ENCODE measurements around the gene ZNF451. TPM values are rescaled to one million over a fixed set of nuclear protein-coding genes. Genes with fewer than 3 reads are reported as not detected.
A peak's percentile ranks its signal among the peaks of the same experiment; 100 is the strongest.

The ZNF451 gene
- total RNA-seq, 5 donors from 2014 or later (not counting 1 experiment from before 2014, with no cell fraction given): 68.0 to 124 (median 78.1) TPM

- Histone ChIP-seq H3K9me3 (no peaks in the 10 kb centered on the region), H3K4me3 (ENCODE audit: control insufficient read depth in 1 of 2, extremely low read depth in 1 of 2, low read length in 1 of 2) (no peak overlapping the region), H3K36me3 (ENCODE audit: control insufficient read depth in 2 of 2, extremely low read depth in 1 of 2, insufficient read depth in 1 of 2, low read length in 1 of 2) (peaks cover 6 to 35% of the 10 kb centered on the region in 2 donors), H3K27me3 (replicated peaks in 1 of 2; ENCODE audit: control insufficient read depth in 2 of 2, extremely low read depth in 1 of 2, insufficient read depth in 2 of 2, low read length in 1 of 2) (no peaks in the 10 kb centered on the region), H3K4me1 (ENCODE audit: control insufficient read depth in 1 of 2, extremely low read depth in 1 of 2, insufficient read depth in 2 of 2, low read length in 2 of 2) (no peaks in the 10 kb centered on the region), H3K27ac (ENCODE audit: low read length) (no peak overlapping the region)
- DNase-seq (no peak), ATAC-seq (replicated peaks in 1 of 4) (no peak)
- ChIA-PET CTCF (no interaction called here), POLR2A (no interaction called here)
- no peaks in the 10 kb centered on the region for H3K27me3 Mint-ChIP-seq
- peaks cover 0 to 3% (median 0%) of the 10 kb centered on the region in 3 donors for H3K4me1 Mint-ChIP-seq
- H3K4me3 Mint-ChIP-seq: no peak overlapping the region
- H3K9me3 Mint-ChIP-seq: no peaks in the 10 kb centered on the region
- WGBS (ENCODE audit: insufficient coverage): no CpG with 5 or more reads among the region's 1 CpG
- H3K36me3 Mint-ChIP-seq: peaks cover 47% of the 10 kb centered on the region
- no peak overlapping the region for H3K27ac Mint-ChIP-seq
These were observed 45.9 kb downstream of the ZNF451 start for GRCh38 chr6:57135885-57136284.

GRCh38 chr6:57137350-57137749 is 47.4 kb downstream of the ZNF451 start:
- no peaks in the 10 kb centered on the region for H3K27me3 Mint-ChIP-seq
- Histone ChIP-seq H3K36me3 (ENCODE audit: control insufficient read depth in 2 of 2, extremely low read depth in 1 of 2, insufficient read depth in 1 of 2, low read length in 1 of 2) (peaks cover 6 to 39% of the 10 kb centered on the region in 2 donors), H3K4me3 (ENCODE audit: control insufficient read depth in 1 of 2, extremely low read depth in 1 of 2, low read length in 1 of 2) (no peak overlapping the region), H3K27ac (ENCODE audit: low read length) (no peak overlapping the region), H3K27me3 (replicated peaks in 1 of 2; ENCODE audit: control insufficient read depth in 2 of 2, extremely low read depth in 1 of 2, insufficient read depth in 2 of 2, low read length in 1 of 2) (no peaks in the 10 kb centered on the region), H3K9me3 (no peaks in the 10 kb centered on the region), H3K4me1 (ENCODE audit: control insufficient read depth in 1 of 2, extremely low read depth in 1 of 2, insufficient read depth in 2 of 2, low read length in 2 of 2) (no peaks in the 10 kb centered on the region)
- DNase-seq (peak in 1 of 35 experiments; percentile 8), ATAC-seq (replicated peaks in 1 of 4) (no peak)
- CTCF ChIA-PET: no interaction called here
- no peak overlapping the region for H3K27ac Mint-ChIP-seq
- H3K36me3 Mint-ChIP-seq: peaks cover 60% of the 10 kb centered on the region
- peaks cover 0 to 5% (median 0%) of the 10 kb centered on the region in 3 donors for H3K9me3 Mint-ChIP-seq
- H3K4me3 Mint-ChIP-seq: no peak overlapping the region
- WGBS (ENCODE audit: insufficient coverage): no CpG with 5 or more reads among the region's 2 CpGs
- H3K4me1 Mint-ChIP-seq: peaks cover 0 to 3% (median 0%) of the 10 kb centered on the region in 3 donors
- POLR2A ChIA-PET: interaction anchor here (0.6 to 0.7 kb wide), 2 partner anchors 23 to 77 kb away, joined by 3 read pairs; no protein-coding TSS in a partner anchor

- Histone ChIP-seq H3K4me1 (ENCODE audit: control insufficient read depth in 1 of 2, extremely low read depth in 1 of 2, insufficient read depth in 2 of 2, low read length in 2 of 2) (no peaks in the 10 kb centered on the region), H3K9me3 (no peaks in the 10 kb centered on the region), H3K36me3 (ENCODE audit: control insufficient read depth in 2 of 2, extremely low read depth in 1 of 2, insufficient read depth in 1 of 2, low read length in 1 of 2) (peaks cover 5 to 37% of the 10 kb centered on the region in 2 donors), H3K27me3 (replicated peaks in 1 of 2; ENCODE audit: control insufficient read depth in 2 of 2, extremely low read depth in 1 of 2, insufficient read depth in 2 of 2, low read length in 1 of 2) (no peaks in the 10 kb centered on the region), H3K27ac (ENCODE audit: low read length) (no peak overlapping the region), H3K4me3 (ENCODE audit: control insufficient read depth in 1 of 2, extremely low read depth in 1 of 2, low read length in 1 of 2) (no peak overlapping the region)
- Mint-ChIP-seq H3K36me3 (peaks cover 65% of the 10 kb centered on the region), H3K4me1 (peaks cover 0 to 3% (median 0%) of the 10 kb centered on the region in 3 donors), H3K27me3 (no peaks in the 10 kb centered on the region), H3K27ac (no peak overlapping the region), H3K4me3 (no peak overlapping the region), H3K9me3 (peaks cover 0 to 7% (median 0%) of the 10 kb centered on the region in 3 donors)
- POLR2A ChIA-PET: interaction anchor here in 1 of 2 donors (0.6 kb wide), 1 partner anchor 78 kb away, joined by 3 read pairs; no protein-coding TSS in a partner anchor
- 91% methylated on average over 8 of the region's 11 CpGs for WGBS (ENCODE audit: insufficient coverage)
- peak in 1 of 35 experiments; percentile 10 for DNase-seq
- no peak for ATAC-seq (replicated peaks in 1 of 4)
- CTCF ChIA-PET: no interaction called here
These were observed 48.0 kb downstream of the ZNF451 start for GRCh38 chr6:57138026-57138425.

- ATAC-seq (replicated peaks in 1 of 4): no peak
These were observed 51.6 kb downstream of the ZNF451 start for GRCh38 chr6:57141451-57142177.

GRCh38 chr6:57142178-57142525 is 52.2 kb downstream of the ZNF451 start:
- H3K27me3 ChIP-seq (replicated peaks in 1 of 2; ENCODE audit: control insufficient read depth in 2 of 2, extremely low read depth in 1 of 2, insufficient read depth in 2 of 2, low read length in 1 of 2): no peaks in the 10 kb centered on the region
- no peak overlapping the region for H3K4me3 ChIP-seq (ENCODE audit: control insufficient read depth in 1 of 2, extremely low read depth in 1 of 2, low read length in 1 of 2)
- H3K9me3 ChIP-seq: no peaks in the 10 kb centered on the region
- H3K36me3 ChIP-seq (ENCODE audit: control insufficient read depth in 2 of 2, extremely low read depth in 1 of 2, insufficient read depth in 1 of 2, low read length in 1 of 2): peaks cover 0 to 26% of the 10 kb centered on the region in 2 donors
- no peak for ATAC-seq (replicated peaks in 1 of 4)
- POLR2A ChIA-PET: interaction anchor here in 1 of 2 donors (1.5 kb wide), 1 partner anchor 9 kb away, joined by 3 read pairs; no protein-coding TSS in a partner anchor
- no peak overlapping the region for H3K27ac Mint-ChIP-seq
- peaks cover 0 to 7% (median 0%) of the 10 kb centered on the region in 3 donors for H3K9me3 Mint-ChIP-seq
- H3K27me3 Mint-ChIP-seq: no peaks in the 10 kb centered on the region
- H3K4me1 ChIP-seq (ENCODE audit: control insufficient read depth in 1 of 2, extremely low read depth in 1 of 2, insufficient read depth in 2 of 2, low read length in 2 of 2): no peaks in the 10 kb centered on the region
- H3K36me3 Mint-ChIP-seq: peaks cover 65% of the 10 kb centered on the region
- no peak for DNase-seq
- CTCF ChIA-PET: no interaction called here
- peaks cover 5 to 11% (median 5%) of the 10 kb centered on the region in 3 donors for H3K4me1 Mint-ChIP-seq
- H3K4me3 Mint-ChIP-seq: no peak overlapping the region
- no CpG with 5 or more reads among the region's 1 CpG for WGBS (ENCODE audit: insufficient coverage)
- no peak overlapping the region for H3K27ac ChIP-seq (ENCODE audit: low read length)

More at GRCh38 chr6:57141451-57142177, 51.6 kb downstream of the ZNF451 start:
- Histone ChIP-seq H3K9me3 (no peaks in the 10 kb centered on the region), H3K27me3 (replicated peaks in 1 of 2; ENCODE audit: control insufficient read depth in 2 of 2, extremely low read depth in 1 of 2, insufficient read depth in 2 of 2, low read length in 1 of 2) (no peaks in the 10 kb centered on the region), H3K4me1 (ENCODE audit: control insufficient read depth in 1 of 2, extremely low read depth in 1 of 2, insufficient read depth in 2 of 2, low read length in 2 of 2) (no peaks in the 10 kb centered on the region), H3K36me3 (ENCODE audit: control insufficient read depth in 2 of 2, extremely low read depth in 1 of 2, insufficient read depth in 1 of 2, low read length in 1 of 2) (peaks cover 0 to 27% of the 10 kb centered on the region in 2 donors), H3K4me3 (ENCODE audit: control insufficient read depth in 1 of 2, extremely low read depth in 1 of 2, low read length in 1 of 2) (no peak overlapping the region), H3K27ac (ENCODE audit: low read length) (no peak overlapping the region)
- Mint-ChIP-seq H3K4me3 (no peak overlapping the region), H3K9me3 (peaks cover 0 to 7% (median 0%) of the 10 kb centered on the region in 3 donors), H3K27me3 (no peaks in the 10 kb centered on the region), H3K36me3 (peaks cover 67% of the 10 kb centered on the region), H3K27ac (no peak overlapping the region), H3K4me1 (peaks cover 3 to 8% (median 4%) of the 10 kb centered on the region in 3 donors)
- CTCF ChIA-PET: no interaction called here
- POLR2A ChIA-PET: interaction anchor here in 1 of 2 donors (1.5 kb wide), 1 partner anchor 8 kb away, joined by 3 read pairs; no protein-coding TSS in a partner anchor
- no peak for DNase-seq
- no CpG with 5 or more reads among the region's 4 CpGs for WGBS (ENCODE audit: insufficient coverage)

DNA sequence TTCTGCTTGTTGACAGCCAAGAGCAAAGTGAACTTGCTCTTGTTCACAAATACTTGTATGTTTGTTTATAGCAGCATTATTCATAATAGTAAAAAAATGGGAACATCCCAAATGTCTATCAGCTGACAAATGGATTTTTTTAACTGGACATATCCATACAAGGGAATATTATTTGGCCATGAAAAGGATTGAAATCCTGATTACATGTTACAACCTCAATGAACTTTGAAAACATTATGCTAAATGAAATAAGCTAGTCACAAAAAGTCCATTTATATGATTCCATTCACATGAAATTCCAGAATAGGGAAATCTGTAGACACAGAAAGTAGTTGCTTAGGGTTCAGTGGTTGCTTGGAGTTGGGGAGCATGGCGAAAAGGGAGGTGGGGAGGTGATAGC is 53.7 kb downstream of the ZNF451 start:
- Mint-ChIP-seq H3K27ac (no peak overlapping the region), H3K27me3 (no peaks in the 10 kb centered on the region), H3K4me3 (no peak overlapping the region), H3K36me3 (peaks cover 73% of the 10 kb centered on the region), H3K9me3 (peaks cover 0 to 7% (median 0%) of the 10 kb centered on the region in 3 donors), H3K4me1 (peaks cover 15 to 24% (median 18%) of the 10 kb centered on the region in 3 donors)
- Histone ChIP-seq H3K4me1 (ENCODE audit: control insufficient read depth in 1 of 2, extremely low read depth in 1 of 2, insufficient read depth in 2 of 2, low read length in 2 of 2) (no peaks in the 10 kb centered on the region), H3K36me3 (ENCODE audit: control insufficient read depth in 2 of 2, extremely low read depth in 1 of 2, insufficient read depth in 1 of 2, low read length in 1 of 2) (peaks cover 0 to 36% of the 10 kb centered on the region in 2 donors), H3K27ac (ENCODE audit: low read length) (no peak overlapping the region), H3K9me3 (no peaks in the 10 kb centered on the region), H3K27me3 (replicated peaks in 1 of 2; ENCODE audit: control insufficient read depth in 2 of 2, extremely low read depth in 1 of 2, insufficient read depth in 2 of 2, low read length in 1 of 2) (no peaks in the 10 kb centered on the region), H3K4me3 (ENCODE audit: control insufficient read depth in 1 of 2, extremely low read depth in 1 of 2, low read length in 1 of 2) (no peak overlapping the region)
- ChIA-PET CTCF (interaction anchor here in 1 of 2 donors (0.6 kb wide), 1 partner anchor 378 kb away, joined by 4 read pairs; no protein-coding TSS in a partner anchor), POLR2A (interaction anchor here in 1 of 2 donors (0.6 to 0.7 kb wide), 2 partner anchors 48 to 81 kb away, joined by 4 to 15 read pairs; no protein-coding TSS in a partner anchor)
- no CpG with 5 or more reads among the region's 1 CpG for WGBS (ENCODE audit: insufficient coverage)
- ATAC-seq (replicated peaks in 1 of 4) (no peak), DNase-seq (no peak)

Measured in T-cell (primary cell).